ENCODE measurements around the gene KLHL5. TPM values are rescaled to one million over a fixed set of nuclear protein-coding genes. Genes with fewer than 3 reads are reported as not detected.

The KLHL5 gene, protein sequence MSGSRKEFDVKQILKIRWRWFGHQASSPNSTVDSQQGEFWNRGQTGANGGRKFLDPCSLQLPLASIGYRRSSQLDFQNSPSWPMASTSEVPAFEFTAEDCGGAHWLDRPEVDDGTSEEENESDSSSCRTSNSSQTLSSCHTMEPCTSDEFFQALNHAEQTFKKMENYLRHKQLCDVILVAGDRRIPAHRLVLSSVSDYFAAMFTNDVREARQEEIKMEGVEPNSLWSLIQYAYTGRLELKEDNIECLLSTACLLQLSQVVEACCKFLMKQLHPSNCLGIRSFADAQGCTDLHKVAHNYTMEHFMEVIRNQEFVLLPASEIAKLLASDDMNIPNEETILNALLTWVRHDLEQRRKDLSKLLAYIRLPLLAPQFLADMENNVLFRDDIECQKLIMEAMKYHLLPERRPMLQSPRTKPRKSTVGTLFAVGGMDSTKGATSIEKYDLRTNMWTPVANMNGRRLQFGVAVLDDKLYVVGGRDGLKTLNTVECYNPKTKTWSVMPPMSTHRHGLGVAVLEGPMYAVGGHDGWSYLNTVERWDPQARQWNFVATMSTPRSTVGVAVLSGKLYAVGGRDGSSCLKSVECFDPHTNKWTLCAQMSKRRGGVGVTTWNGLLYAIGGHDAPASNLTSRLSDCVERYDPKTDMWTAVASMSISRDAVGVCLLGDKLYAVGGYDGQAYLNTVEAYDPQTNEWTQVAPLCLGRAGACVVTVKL
- total RNA-seq, result 44.8 and 49.8 TPM in 2 replicates
- long read RNA-seq, partial matches to known transcripts, result 21 of 28 reads
- long read RNA-seq, other reads (novel, unspliced or antisense), result 3 of 28 reads

DNA sequence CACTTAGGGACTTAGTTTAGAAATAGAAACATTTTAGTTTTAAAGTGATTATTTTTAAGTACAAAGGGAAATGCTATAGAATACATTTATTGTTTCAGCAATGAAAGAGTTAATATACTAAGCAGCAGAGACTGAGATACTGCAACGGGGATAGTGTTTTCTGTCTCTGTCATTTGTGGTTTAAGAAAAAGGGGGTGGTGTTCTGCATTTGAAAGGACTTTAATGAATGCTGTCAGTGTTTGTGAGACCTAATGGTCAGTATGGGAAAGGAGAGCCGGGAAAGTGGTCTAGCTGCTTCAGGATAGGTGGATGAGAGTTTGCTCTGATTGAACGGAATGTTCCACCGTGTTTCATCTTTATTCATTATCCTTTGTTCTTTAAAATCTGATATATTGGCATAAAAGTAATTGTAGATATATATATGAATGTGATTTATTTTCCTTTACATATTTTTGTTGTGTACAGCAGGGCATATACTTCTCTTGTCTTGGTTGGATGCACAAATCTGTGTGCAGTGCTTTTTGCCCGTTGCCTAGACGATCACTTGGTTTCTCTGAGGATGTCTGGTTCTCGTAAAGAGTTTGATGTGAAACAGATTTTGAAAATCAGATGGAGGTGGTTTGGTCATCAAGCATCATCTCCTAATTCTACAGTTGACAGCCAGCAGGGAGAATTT lies at the start of gene KLHL5:
TSS of gene KLHL5 (plus strand) at position 139 of the 676 bp plus-strand sequence. CDS start at position 560, 421 bp downstream.
- TF ChIP-seq, protein P1, sequence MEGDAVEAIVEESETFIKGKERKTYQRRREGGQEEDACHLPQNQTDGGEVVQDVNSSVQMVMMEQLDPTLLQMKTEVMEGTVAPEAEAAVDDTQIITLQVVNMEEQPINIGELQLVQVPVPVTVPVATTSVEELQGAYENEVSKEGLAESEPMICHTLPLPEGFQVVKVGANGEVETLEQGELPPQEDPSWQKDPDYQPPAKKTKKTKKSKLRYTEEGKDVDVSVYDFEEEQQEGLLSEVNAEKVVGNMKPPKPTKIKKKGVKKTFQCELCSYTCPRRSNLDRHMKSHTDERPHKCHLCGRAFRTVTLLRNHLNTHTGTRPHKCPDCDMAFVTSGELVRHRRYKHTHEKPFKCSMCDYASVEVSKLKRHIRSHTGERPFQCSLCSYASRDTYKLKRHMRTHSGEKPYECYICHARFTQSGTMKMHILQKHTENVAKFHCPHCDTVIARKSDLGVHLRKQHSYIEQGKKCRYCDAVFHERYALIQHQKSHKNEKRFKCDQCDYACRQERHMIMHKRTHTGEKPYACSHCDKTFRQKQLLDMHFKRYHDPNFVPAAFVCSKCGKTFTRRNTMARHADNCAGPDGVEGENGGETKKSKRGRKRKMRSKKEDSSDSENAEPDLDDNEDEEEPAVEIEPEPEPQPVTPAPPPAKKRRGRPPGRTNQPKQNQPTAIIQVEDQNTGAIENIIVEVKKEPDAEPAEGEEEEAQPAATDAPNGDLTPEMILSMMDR (IDR thresholded peaks at IDR 0.05; ENCODE audit: unreplicated experiment), result no peak
- Mint-ChIP-seq H3K4me3 (ENCODE audit: low read depth) (no peak within 1 kb of the TSS), H3K36me3 (ENCODE audit: insufficient read depth) (no peaks in the 10 kb centered on the region), H3K27ac (peak within 1 kb of the TSS; percentile 60), H3K4me1 (ENCODE audit: low read depth) (peaks cover 24% of the 10 kb centered on the region), H3K27me3 (no peaks in the 10 kb centered on the region), H3K9me3 (ENCODE audit: low read depth) (no peaks in the 10 kb centered on the region)
- no peak for DNase-seq (ENCODE audit: low spot score, unreplicated experiment)

DNA sequence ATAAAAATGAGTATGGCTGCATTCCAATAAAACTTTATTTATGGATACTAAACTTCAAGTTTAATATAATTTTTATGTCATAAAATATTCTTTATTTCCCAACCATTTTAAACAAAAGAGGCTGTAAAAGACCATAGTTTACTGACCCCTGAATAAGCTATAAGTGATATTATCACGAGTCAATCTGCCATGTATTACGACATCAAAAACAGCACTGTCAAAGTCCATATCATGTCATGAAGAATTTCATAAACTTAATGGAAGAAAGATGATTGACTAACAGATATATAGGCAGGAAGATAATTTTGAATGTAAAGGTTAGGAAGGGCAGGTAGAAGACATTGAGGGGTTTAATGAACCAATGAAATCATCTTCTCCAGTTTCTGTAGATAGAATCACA lies 48.0 kb upstream of the KLHL5 start:
- no peak for DNase-seq (ENCODE audit: low spot score, unreplicated experiment)
- TF ChIP-seq, protein P1 (IDR thresholded peaks at IDR 0.05; ENCODE audit: unreplicated experiment), result no peak
- H3K4me1 Mint-ChIP-seq (ENCODE audit: low read depth), result no peaks in the 10 kb centered on the region
- no peaks in the 10 kb centered on the region for H3K36me3 Mint-ChIP-seq (ENCODE audit: insufficient read depth)
- peaks cover 21% of the 10 kb centered on the region for H3K9me3 Mint-ChIP-seq (ENCODE audit: low read depth)
- no peak overlapping the region for H3K27ac Mint-ChIP-seq
- no peak overlapping the region for H3K4me3 Mint-ChIP-seq (ENCODE audit: low read depth)
- no peaks in the 10 kb centered on the region for H3K27me3 Mint-ChIP-seq

DNA sequence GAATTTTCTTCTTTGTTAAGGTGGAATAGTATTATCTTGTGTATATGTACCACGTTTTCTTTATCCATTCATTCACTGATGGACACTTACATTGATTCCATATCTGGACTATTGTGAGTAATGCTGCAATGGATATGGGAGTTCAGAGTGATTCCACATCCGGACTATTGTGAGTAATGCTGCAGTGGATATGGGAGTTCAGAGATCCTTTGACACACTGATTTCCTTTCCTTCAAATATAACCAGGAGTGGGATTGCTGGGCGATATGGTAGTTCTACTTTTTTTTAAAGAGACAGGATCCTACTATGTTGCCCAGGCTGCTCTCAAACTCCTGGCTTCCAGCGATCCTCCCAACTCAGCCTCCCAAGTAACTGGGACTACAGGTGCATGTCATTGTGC lies 41.9 kb upstream of the KLHL5 start:
- Mint-ChIP-seq H3K9me3 (ENCODE audit: low read depth) (peaks cover 11% of the 10 kb centered on the region), H3K27me3 (no peaks in the 10 kb centered on the region)
- TF ChIP-seq, protein P1 (IDR thresholded peaks at IDR 0.05; ENCODE audit: unreplicated experiment), result no peak

DNA sequence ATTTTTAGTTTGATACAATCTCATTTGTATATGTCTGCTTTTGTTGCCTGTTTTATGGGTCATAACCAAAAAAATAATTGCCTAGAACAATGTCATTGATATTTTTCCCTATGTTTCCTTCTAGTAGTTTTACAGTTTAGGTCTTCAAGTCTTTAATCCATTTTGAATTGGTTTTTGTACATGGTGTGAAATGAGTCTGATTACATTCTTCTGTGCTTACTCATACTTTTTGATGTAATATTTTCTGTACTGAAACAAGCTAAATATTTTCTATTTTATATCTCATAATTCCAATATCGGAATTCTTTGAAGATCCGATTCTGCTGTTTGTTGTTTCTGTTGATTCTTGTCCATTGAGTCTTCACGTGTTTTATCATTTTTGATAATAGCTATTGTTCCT lies 40.4 kb upstream of the KLHL5 start:
- no peaks in the 10 kb centered on the region for H3K36me3 Mint-ChIP-seq (ENCODE audit: insufficient read depth)
- H3K9me3 Mint-ChIP-seq (ENCODE audit: low read depth), result peaks cover 6% of the 10 kb centered on the region
- H3K4me3 Mint-ChIP-seq (ENCODE audit: low read depth), result no peak overlapping the region
- no peak for DNase-seq (ENCODE audit: low spot score, unreplicated experiment)
- no peaks in the 10 kb centered on the region for H3K27me3 Mint-ChIP-seq
- TF ChIP-seq, protein P1 (IDR thresholded peaks at IDR 0.05; ENCODE audit: unreplicated experiment), result no peak
- H3K4me1 Mint-ChIP-seq (ENCODE audit: low read depth), result no peaks in the 10 kb centered on the region
- H3K27ac Mint-ChIP-seq, result no peak overlapping the region

More for the DNA sequence above, 41.9 kb upstream of the KLHL5 start:
- Mint-ChIP-seq H3K27ac (no peak overlapping the region), H3K4me3 (ENCODE audit: low read depth) (no peak overlapping the region), H3K4me1 (ENCODE audit: low read depth) (no peaks in the 10 kb centered on the region), H3K36me3 (ENCODE audit: insufficient read depth) (no peaks in the 10 kb centered on the region)
- DNase-seq (ENCODE audit: low spot score, unreplicated experiment), result no peak

DNA sequence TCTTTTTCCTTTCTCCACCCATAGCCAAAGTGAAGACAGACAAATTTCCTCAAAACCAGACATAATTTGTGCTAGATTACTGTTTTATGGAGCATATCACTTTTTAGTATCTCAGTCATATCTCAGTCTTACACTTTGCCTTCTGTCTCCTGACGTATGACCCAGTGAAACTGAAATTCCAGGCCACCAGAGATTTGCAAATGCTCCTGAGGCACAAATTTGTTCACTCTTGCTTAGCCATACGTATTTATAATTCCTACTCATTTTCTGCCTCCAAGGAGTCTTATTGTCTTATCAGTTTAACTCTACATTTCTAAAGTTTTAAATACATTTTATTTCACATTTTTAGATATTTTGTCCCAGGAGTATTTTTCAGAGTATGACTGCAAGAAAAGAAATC lies 39.8 kb upstream of the KLHL5 start:
- Mint-ChIP-seq H3K4me3 (ENCODE audit: low read depth) (no peak overlapping the region), H3K4me1 (ENCODE audit: low read depth) (no peaks in the 10 kb centered on the region), H3K27me3 (no peaks in the 10 kb centered on the region), H3K27ac (no peak overlapping the region), H3K9me3 (ENCODE audit: low read depth) (peaks cover 3% of the 10 kb centered on the region), H3K36me3 (ENCODE audit: insufficient read depth) (no peaks in the 10 kb centered on the region)
- TF ChIP-seq, protein P1 (IDR thresholded peaks at IDR 0.05; ENCODE audit: unreplicated experiment), result no peak
- no peak for DNase-seq (ENCODE audit: low spot score, unreplicated experiment)

Measured in progenitor cell of endocrine pancreas (in vitro differentiated cells).